GM18858 (cell line): ENCODE results near the gene GRK6.
"Not testable (repeated sequence)": the region's sequence is repeated elsewhere in the genome, so short reads cannot be mapped to it uniquely, and the experiment has no call there.

Source experiments
- ATAC-seq: cut with Tn5 transposase; IDR thresholded peaks from one replicate; pipeline ENCODE4 v1.9.1; 2021; ENCODE audit not compliant: unreplicated experiment

GRK6 gene

GRCh38 chr5:177483994-177484901 is 57.8 kb downstream of the GRK6 start:
- ATAC-seq = no peak

GRCh38 chr5:177484902-177485549 is 58.5 kb downstream of the GRK6 start:
- no peak for ATAC-seq

- not testable (repeated sequence) for ATAC-seq
Observed at GRCh38 chr5:177485753-177486152, 59.3 kb downstream of the GRK6 start.

- no peak for ATAC-seq
Observed at GRCh38 chr5:177486256-177486655, 59.8 kb downstream of the GRK6 start.

- no peak for ATAC-seq
Observed at GRCh38 chr5:177487144-177487543, 60.7 kb downstream of the GRK6 start.

- no peak for ATAC-seq
Observed at GRCh38 chr5:177487975-177488374, 61.5 kb downstream of the GRK6 start.

- ATAC-seq = no peak
Observed at GRCh38 chr5:177489119-177489716, 62.7 kb downstream of the GRK6 start.

GRCh38 chr5:177490311-177490991 is 64.0 kb downstream of the GRK6 start:
- no peak for ATAC-seq

- no peak for ATAC-seq
Observed at GRCh38 chr5:177490992-177491391, 64.5 kb downstream of the GRK6 start.

GRCh38 chr5:177491429-177491945 is 65.0 kb downstream of the GRK6 start:
- ATAC-seq = no peak

- no peak for ATAC-seq
Observed at GRCh38 chr5:177491983-177492746, 65.7 kb downstream of the GRK6 start.
